Right atrium auricular region (tissue), 2 donors: ENCODE results near the gene SLC26A8. TPM values are rescaled to one million over a fixed set of nuclear protein-coding genes. Genes with fewer than 3 reads are reported as not detected.

Source experiments
- DNase-seq: peaks from one replicate; pipeline ENCODE4 v3.0.0-alpha.2; 2019; ENCODE audit warnings: low spot score
- H3K27ac ChIP-seq, 2 donors: fragments of 200-600 bp; sonication (generic); 1 replicate in 1 of 2; 2 replicates in 1 of 2; pipeline ENCODE4 v1.5.1; 2016 to 2019
- H3K27me3 ChIP-seq, 2 donors: fragments of 200-600 bp; sonication (generic); one replicate each; pipeline versions ENCODE4 v1.5.1 to v1.6.0; 2017 to 2019
- H3K36me3 ChIP-seq: fragments of 200-600 bp; sonication (generic); one replicate; pipeline ENCODE4 v1.5.1; 2016
- H3K4me1 ChIP-seq, 2 donors: fragments of 200-600 bp; sonication (generic); one replicate each; pipeline versions ENCODE4 v1.5.1 to v1.6.0; 2017 to 2019
- H3K4me3 ChIP-seq, 2 donors: fragments of 200-600 bp; sonication (generic); 1 replicate in 1 of 2; 2 replicates in 1 of 2; pipeline ENCODE4 v1.5.1; 2017 to 2019; ENCODE audit warnings: mild to moderate bottlenecking in 1 of 2, moderate library complexity in 1 of 2
- H3K9me3 ChIP-seq, 2 donors: fragments of 200-600 bp; sonication (generic); one replicate each; pipeline ENCODE4 v1.5.1; 2019
- CTCF ChIP-seq, 2 donors: fragments of 200-600 bp; sonication (generic); IDR thresholded peaks; one replicate each; pipeline ENCODE4 v1.5.1; 2019; ENCODE audit warnings: antibody characterized with exemption in 2 of 2
- total RNA-seq, 2 donors: library from RNA; depleted of rRNA; stranded (reverse); fragments of >200 nt; gene quantifications; one replicate each; pipeline ENCODE4 v1.1.0, GENCODE V29; 2016

The SLC26A8 gene
- total RNA-seq, 2 donors from 2014 or later, result not detected

GRCh38 chr6:36056178-36056577 lies 31.7 kb upstream of the SLC26A8 start:
- H3K27me3 ChIP-seq, result no peaks in the 10 kb centered on the region
- no peak for DNase-seq
- peaks cover 13% of the 10 kb centered on the region for H3K36me3 ChIP-seq
- TF ChIP-seq CTCF (IDR thresholded peaks at IDR 0.05), result no peak
- peaks cover 0 to 30% of the 10 kb centered on the region in 2 donors for H3K4me1 ChIP-seq
- no peak overlapping the region for H3K27ac ChIP-seq
- H3K9me3 ChIP-seq, result no peaks in the 10 kb centered on the region
- H3K4me3 ChIP-seq, result no peak overlapping the region

- Histone ChIP-seq H3K9me3 (no peaks in the 10 kb centered on the region), H3K27me3 (no peaks in the 10 kb centered on the region), H3K4me1 (peaks cover 0 to 37% of the 10 kb centered on the region in 2 donors), H3K36me3 (peaks cover 9% of the 10 kb centered on the region), H3K4me3 (no peak overlapping the region), H3K27ac (no peak overlapping the region)
- TF ChIP-seq CTCF (IDR thresholded peaks at IDR 0.05), result no peak
- DNase-seq, result no peak
Measured at GRCh38 chr6:36054956-36055355, 30.5 kb upstream of the SLC26A8 start.

GRCh38 chr6:36054415-36054814 lies 30.0 kb upstream of the SLC26A8 start:
- H3K4me1 ChIP-seq, result peaks cover 0 to 40% of the 10 kb centered on the region in 2 donors
- H3K36me3 ChIP-seq, result peaks cover 4% of the 10 kb centered on the region
- no peak overlapping the region for H3K27ac ChIP-seq

GRCh38 chr6:36053878-36054277 lies 29.4 kb upstream of the SLC26A8 start:
- H3K27ac ChIP-seq, result no peak overlapping the region
- H3K4me1 ChIP-seq, result peaks cover 0 to 44% of the 10 kb centered on the region in 2 donors
- no peaks in the 10 kb centered on the region for H3K27me3 ChIP-seq
- DNase-seq, result no peak
- H3K9me3 ChIP-seq, result no peaks in the 10 kb centered on the region
- TF ChIP-seq CTCF (IDR thresholded peaks at IDR 0.05), result no peak
- no peaks in the 10 kb centered on the region for H3K36me3 ChIP-seq
- no peak overlapping the region for H3K4me3 ChIP-seq

More at GRCh38 chr6:36054415-36054814, 30.0 kb upstream of the SLC26A8 start:
- no peaks in the 10 kb centered on the region for H3K27me3 ChIP-seq
- no peak for TF ChIP-seq CTCF (IDR thresholded peaks at IDR 0.05)
- no peak for DNase-seq
- no peak overlapping the region for H3K4me3 ChIP-seq
- no peaks in the 10 kb centered on the region for H3K9me3 ChIP-seq

- no peaks in the 10 kb centered on the region for H3K27me3 ChIP-seq
- H3K36me3 ChIP-seq, result no peaks in the 10 kb centered on the region
- H3K27ac ChIP-seq, result no peak overlapping the region
- H3K4me1 ChIP-seq, result peaks cover 0 to 49% of the 10 kb centered on the region in 2 donors
- no peaks in the 10 kb centered on the region for H3K9me3 ChIP-seq
- no peak for TF ChIP-seq CTCF (IDR thresholded peaks at IDR 0.05)
- H3K4me3 ChIP-seq, result no peak overlapping the region
- no peak for DNase-seq
Measured at GRCh38 chr6:36052097-36052496, 27.7 kb upstream of the SLC26A8 start.
